Left lung (tissue), 10 donors: ENCODE data around the gene CUX1. TPM values are rescaled to one million over a fixed set of nuclear protein-coding genes. Genes with fewer than 3 reads are reported as not detected.
"Not testable (repeated sequence)": the region's sequence is repeated elsewhere in the genome, so short reads cannot be mapped to it uniquely, and the experiment has no call there.

ENCODE experiments used
- ATAC-seq: fragments of 200-7000 bp; cut with Tn5 transposase; one replicate; pipeline ENCODE4 v1.9.1; 2020; ENCODE audit warnings: moderate library complexity
- DNase-seq, 4 donors: peaks; one replicate each; pipeline ENCODE4 v3.0.0-alpha.2; 2013 to 2020
- H3K27ac ChIP-seq, 2 donors: fragments of 200-600 bp; sonication (generic) in 1 of 2; one replicate each; pipeline versions ENCODE4 v1.5.0 to v1.8.0; 2020 to 2021
- H3K27me3 ChIP-seq, 2 donors: fragments of 200-600 bp; sonication (generic) in 1 of 2; one replicate each; pipeline versions ENCODE4 v1.5.0 to v1.8.0; 2020 to 2021
- H3K36me3 ChIP-seq, 2 donors: fragments of 200-600 bp; sonication (generic) in 1 of 2; one replicate each; pipeline versions ENCODE4 v1.5.0 to v1.8.0; 2020 to 2021
- H3K4me1 ChIP-seq, 2 donors: fragments of 200-600 bp; one replicate each; pipeline ENCODE4 v1.8.0; 2021
- H3K4me3 ChIP-seq, 2 donors: fragments of 200-600 bp; sonication (generic) in 1 of 2; one replicate each; pipeline versions ENCODE4 v1.5.0 to v1.8.0; 2020 to 2021; ENCODE audit warnings: mild to moderate bottlenecking in 1 of 2
- H3K9me3 ChIP-seq, 2 donors: fragments of 200-600 bp; sonication (generic) in 1 of 2; one replicate each; pipeline versions ENCODE4 v1.5.0 to v1.8.0; 2020 to 2021
- CTCF ChIP-seq, 2 donors: fragments of 200-600 bp; sonication (generic) in 1 of 2; IDR thresholded peaks; one replicate each; pipeline versions ENCODE4 v1.5.0 to v1.8.0; 2021; ENCODE audit warnings: antibody characterized with exemption in 2 of 2
- intact Hi-C, 2 donors: fragments of 100-400 bp; cut with DNase I; formaldehyde crosslinking; loops; one replicate each; pipeline versions ENCODE4 v1.11.2 to v1.14.2; 2022
- polyA plus RNA-seq, 6 donors: library from polyadenylated mRNA; unstranded; fragments of 120-200 nt; gene quantifications; one replicate each; pipeline ENCODE4 v1.2.1, GENCODE V29; 2013; ENCODE audit not compliant: insufficient read length in 6 of 6
- total RNA-seq, 2 donors: library from RNA; stranded (reverse); fragmentation: NEBNext Ultra II Directional; extraction: Animal tissue kit (Norgen Biotek cat#: 25700); gene quantifications; one replicate each; pipeline ENCODE4 v1.2.1, GENCODE V29; 2021
- donor health status: DM: no; HTN: yes; CAD: no.
- donor health status: DM: no; HTN: no; CAD: no.

CUX1 gene
- total and polyA plus RNA-seq, 8 donors: 86.4 to 157 (median 96.4) TPM

DNA sequence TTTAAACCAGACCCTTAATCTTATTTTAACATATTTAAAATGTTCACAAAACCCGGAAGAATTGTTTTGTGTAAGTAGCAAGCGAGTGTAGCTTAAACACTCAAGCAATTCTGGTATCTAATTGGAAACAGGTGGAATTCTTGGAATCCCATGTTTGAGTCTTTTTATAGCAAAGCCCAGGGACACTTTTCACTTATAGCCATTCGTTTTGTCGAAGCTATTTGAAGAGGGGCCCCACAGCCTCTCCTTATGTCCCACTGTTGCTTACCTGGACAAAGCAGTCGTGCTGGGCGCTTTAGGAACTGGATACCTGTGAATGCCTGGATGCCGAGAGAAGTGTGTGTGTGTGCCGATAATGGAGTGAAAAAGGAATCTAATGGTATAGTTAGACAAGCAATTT lies 3.3 kb downstream of the CUX1 start:
- Histone ChIP-seq H3K36me3 (peaks cover 0 to 10% of the 10 kb centered on the region in 2 donors), H3K9me3 (no peaks in the 10 kb centered on the region), H3K27me3 (no peaks in the 10 kb centered on the region), H3K4me3 (no peak overlapping the region), H3K4me1 (peaks cover 9 to 65% of the 10 kb centered on the region in 2 donors), H3K27ac (peak overlapping the region in 1 of 2 donors; percentile 95)
- no peak for TF ChIP-seq CTCF (IDR thresholded peaks at IDR 0.05)
- no peak for ATAC-seq
- DNase-seq: peak in 1 of 4 donors; percentile 22
- intact Hi-C loops: no loop called here

- Histone ChIP-seq H3K4me1 (peaks cover 9 to 63% of the 10 kb centered on the region in 2 donors), H3K27ac (peak overlapping the region in 1 of 2 donors; percentile 82)
- ATAC-seq, H3K27me3 ChIP-seq, H3K9me3 ChIP-seq, H3K36me3 ChIP-seq, intact Hi-C loops, H3K4me3 ChIP-seq: not testable (repeated sequence)
- DNase-seq: peak in 1 of 4 donors; percentile 4
Observed at GRCh38 chr7:101822632-101823031, 5.2 kb downstream of the CUX1 start.

DNA sequence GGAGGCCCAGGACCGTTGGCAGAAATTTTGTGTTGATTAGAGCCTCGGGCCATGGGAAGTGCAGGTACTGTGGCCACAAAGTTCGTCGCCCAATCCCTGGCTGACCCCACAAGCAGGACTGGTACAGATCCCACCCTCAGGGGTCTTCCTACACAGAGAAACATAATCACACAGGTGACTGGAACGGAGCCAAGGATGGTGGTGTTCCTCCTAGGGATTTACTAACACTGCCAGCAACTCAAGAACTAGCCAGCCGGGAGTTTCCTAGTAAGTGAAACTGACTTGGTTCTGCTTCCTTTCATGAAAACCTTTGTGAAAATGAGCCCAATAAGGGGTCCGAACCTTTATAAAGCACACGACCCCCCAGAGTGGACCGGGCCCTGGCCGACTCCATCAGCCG lies 5.7 kb downstream of the CUX1 start:
- Histone ChIP-seq H3K4me3 (no peak overlapping the region), H3K27ac (peak overlapping the region; percentile 51 to 82), H3K36me3 (peaks cover 0 to 10% of the 10 kb centered on the region in 2 donors), H3K9me3 (no peaks in the 10 kb centered on the region), H3K4me1 (peaks cover 9 to 61% of the 10 kb centered on the region in 2 donors), H3K27me3 (no peaks in the 10 kb centered on the region)
- intact Hi-C loops: no loop called here
- peak in 1 of 4 donors; percentile 29 for DNase-seq
- no peak for TF ChIP-seq CTCF (IDR thresholded peaks at IDR 0.05)
- ATAC-seq: no peak

DNA sequence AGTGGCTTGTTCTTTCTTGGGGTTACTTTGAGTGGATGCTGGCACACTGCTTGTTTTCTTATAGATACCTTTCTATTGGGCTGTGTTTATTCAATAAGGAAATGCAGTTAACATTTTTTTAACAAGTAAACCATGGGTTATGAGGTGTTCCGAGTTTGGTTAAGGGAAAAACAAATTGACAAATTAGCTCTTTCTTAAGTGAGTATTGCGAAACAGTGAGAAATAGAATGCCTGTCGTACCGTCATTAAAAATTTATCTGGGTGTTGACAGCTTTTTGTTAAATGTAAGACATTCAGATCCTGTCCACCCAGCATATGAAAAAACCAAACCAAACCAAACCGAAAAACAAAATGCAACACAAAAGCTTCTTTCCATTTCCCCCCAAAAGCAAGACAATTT lies 6.2 kb downstream of the CUX1 start:
- Histone ChIP-seq H3K9me3 (no peaks in the 10 kb centered on the region), H3K36me3 (peaks cover 0 to 10% of the 10 kb centered on the region in 2 donors), H3K27me3 (no peaks in the 10 kb centered on the region), H3K27ac (peak overlapping the region; percentile 51 to 82), H3K4me1 (peaks cover 9 to 57% of the 10 kb centered on the region in 2 donors), H3K4me3 (no peak overlapping the region)
- DNase-seq (no peak), ATAC-seq (peak; percentile 17)
- intact Hi-C loops: no loop called here
- TF ChIP-seq CTCF (IDR thresholded peaks at IDR 0.05): no peak

- H3K9me3 ChIP-seq: no peaks in the 10 kb centered on the region
- no peak overlapping the region for H3K4me3 ChIP-seq
- no peak for TF ChIP-seq CTCF (IDR thresholded peaks at IDR 0.05)
- H3K36me3 ChIP-seq: peaks cover 0 to 10% of the 10 kb centered on the region in 2 donors
- no peaks in the 10 kb centered on the region for H3K27me3 ChIP-seq
- intact Hi-C loops: no loop called here
- ATAC-seq (no peak), DNase-seq (peak in 1 of 4 donors; percentile 7)
- peaks cover 9 to 52% of the 10 kb centered on the region in 2 donors for H3K4me1 ChIP-seq
- H3K27ac ChIP-seq: no peak overlapping the region
Observed at GRCh38 chr7:101824440-101824839, 7.0 kb downstream of the CUX1 start.
